ENCODE results near the gene TUBGCP3. TPM values are rescaled to one million over a fixed set of nuclear protein-coding genes. Genes with fewer than 3 reads are reported as not detected.

TUBGCP3 gene
- total and polyA plus RNA-seq, 9 of the 15 experiments (the other 6 are each of a cell fraction or from before 2014, with no cell fraction given) = 3.0 to 24.8 (median 15.2) TPM

GRCh38 chr13:112587212-112587763 is 665 bp downstream of the TUBGCP3 start (continued):
- TF ChIP-seq ZBTB9 (CRISPR knock-in tag; IDR thresholded peaks at IDR 0.05) (no peak), MTA1 (IDR thresholded peaks at IDR 0.05; ENCODE audit: borderline replicate concordance) (0 out of 2 replicates have a peak, but pooled peaks have one; percentile 17), RAD51 (IDR thresholded peaks at IDR 0.05; ENCODE audit: borderline replicate concordance, low read depth) (no peak), ATF3 (IDR thresholded peaks at IDR 0.05) (peak; percentile 76), ATF3 (CRISPR knock-in tag; conservative IDR thresholded peaks at IDR 0.05) (no peak), ZNF174 (CRISPR knock-in tag; IDR thresholded peaks at IDR 0.05) (no peak), GTF3C2 (IDR thresholded peaks at IDR 0.05; ENCODE audit: borderline replicate concordance, extremely low read depth, insufficient read length) (no peak), ZNF280A (IDR thresholded peaks at IDR 0.05; ENCODE audit: low read depth, partially characterized antibody) (no peak), FOSL1 (tag; conservative IDR thresholded peaks at IDR 0.05) (peak; percentile 75), STAT5B (CRISPR knock-in tag; IDR thresholded peaks at IDR 0.05) (no peak), ZNF212 (CRISPR knock-in tag; IDR thresholded peaks at IDR 0.05) (no peak), MAX (CRISPR knock-in tag; IDR thresholded peaks at IDR 0.05) (no peak), ARID4B (CRISPR knock-in tag; IDR thresholded peaks at IDR 0.05) (no peak), NFE2 (IDR thresholded peaks at IDR 0.05; ENCODE audit: low read depth) (peak; percentile 77), GATAD2B (IDR thresholded peaks at IDR 0.05; ENCODE audit: borderline replicate concordance) (0 out of 2 replicates have a peak, but pooled peaks have one; percentile 15), SNAPC5 (CRISPR knock-in tag; IDR thresholded peaks at IDR 0.05) (no peak)
